T-helper 1 cell treated with Interleukin-12 subunit alpha and Interleukin-12 subunit beta and Interleukin-4 antibody, amounts not matched to agents 30 μg/mL and 1 μg/mL, for 36 hours (primary cell): ENCODE results near the gene CTDP1.

Experiments
- H3K27ac Mint-ChIP-seq: one replicate; pipeline ENCODE4 v1.8.0; 2021; ENCODE audit warnings: mild to moderate bottlenecking, mixed read lengths
- H3K27me3 Mint-ChIP-seq: one replicate; pipeline ENCODE4 v1.8.0; 2021; ENCODE audit warnings: low read depth, mixed read lengths
- H3K36me3 Mint-ChIP-seq: one replicate; pipeline ENCODE4 v1.8.0; 2021; ENCODE audit warnings: low read depth, mixed read lengths
- H3K4me1 Mint-ChIP-seq: one replicate; pipeline ENCODE4 v1.8.0; 2021; ENCODE audit warnings: low read depth, mixed read lengths
- H3K4me3 Mint-ChIP-seq: one replicate; pipeline ENCODE4 v1.8.0; 2021; ENCODE audit warnings: mild to moderate bottlenecking, moderate library complexity, mixed read lengths
- H3K9me3 Mint-ChIP-seq: one replicate; pipeline ENCODE4 v1.8.0; 2021; ENCODE audit warnings: mixed read lengths

CTDP1 gene

GRCh38 chr18:79679552-79680099, at the start of gene CTDP1:
Gene CTDP1, plus strand, starts transcription at chr18:79679803. Its CDS starts 145 bp downstream, at chr18:79679948.
- Mint-ChIP-seq H3K36me3 (peaks cover 25% of the 10 kb centered on the region), H3K4me3 (peak within 1 kb of the TSS; percentile 94), H3K9me3 (no peaks in the 10 kb centered on the region), H3K27ac (peak within 1 kb of the TSS; percentile 99), H3K4me1 (peaks cover 51% of the 10 kb centered on the region), H3K27me3 (no peaks in the 10 kb centered on the region)

GRCh38 chr18:79630281-79631095, 49.1 kb upstream of the CTDP1 start:
- Mint-ChIP-seq H3K4me1 (peaks cover 1% of the 10 kb centered on the region), H3K4me3 (no peak overlapping the region), H3K27me3 (no peaks in the 10 kb centered on the region), H3K27ac (peak overlapping the region; percentile 33), H3K9me3 (peaks cover 16% of the 10 kb centered on the region), H3K36me3 (peaks cover 2% of the 10 kb centered on the region)

- H3K27ac Mint-ChIP-seq, result peak overlapping the region; percentile 33
- H3K4me1 Mint-ChIP-seq, result no peaks in the 10 kb centered on the region
- peaks cover 19% of the 10 kb centered on the region for H3K9me3 Mint-ChIP-seq
- no peak overlapping the region for H3K4me3 Mint-ChIP-seq
- H3K36me3 Mint-ChIP-seq, result peaks cover 2% of the 10 kb centered on the region
- no peaks in the 10 kb centered on the region for H3K27me3 Mint-ChIP-seq
Measured at GRCh38 chr18:79631096-79631507, 48.5 kb upstream of the CTDP1 start.

GRCh38 chr18:79631761-79632446, 47.7 kb upstream of the CTDP1 start:
- Mint-ChIP-seq H3K4me3 (no peak overlapping the region), H3K4me1 (no peaks in the 10 kb centered on the region), H3K36me3 (peaks cover 2% of the 10 kb centered on the region), H3K27me3 (peaks cover under 1% of the 10 kb centered on the region), H3K27ac (no peak overlapping the region), H3K9me3 (peaks cover 19% of the 10 kb centered on the region)

GRCh38 chr18:79632765-79633164, 46.8 kb upstream of the CTDP1 start:
- no peaks in the 10 kb centered on the region for H3K4me1 Mint-ChIP-seq
- peaks cover 4% of the 10 kb centered on the region for H3K27me3 Mint-ChIP-seq
- peaks cover 2% of the 10 kb centered on the region for H3K36me3 Mint-ChIP-seq
- H3K27ac Mint-ChIP-seq, result no peak overlapping the region
- H3K9me3 Mint-ChIP-seq, result peaks cover 19% of the 10 kb centered on the region
- no peak overlapping the region for H3K4me3 Mint-ChIP-seq

- Mint-ChIP-seq H3K9me3 (peaks cover 19% of the 10 kb centered on the region), H3K27me3 (peaks cover 9% of the 10 kb centered on the region), H3K4me3 (no peak overlapping the region), H3K27ac (no peak overlapping the region), H3K36me3 (peaks cover 2% of the 10 kb centered on the region), H3K4me1 (no peaks in the 10 kb centered on the region)
Measured at GRCh38 chr18:79634186-79634585, 45.4 kb upstream of the CTDP1 start.

GRCh38 chr18:79634593-79635426, 44.8 kb upstream of the CTDP1 start:
- peaks cover 15% of the 10 kb centered on the region for H3K27me3 Mint-ChIP-seq
- H3K27ac Mint-ChIP-seq, result no peak overlapping the region
- H3K4me3 Mint-ChIP-seq, result no peak overlapping the region
- no peaks in the 10 kb centered on the region for H3K4me1 Mint-ChIP-seq
- peaks cover 19% of the 10 kb centered on the region for H3K9me3 Mint-ChIP-seq
- peaks cover 2% of the 10 kb centered on the region for H3K36me3 Mint-ChIP-seq

GRCh38 chr18:79635427-79635726, 44.2 kb upstream of the CTDP1 start:
- Mint-ChIP-seq H3K36me3 (peaks cover 2% of the 10 kb centered on the region), H3K4me1 (no peaks in the 10 kb centered on the region), H3K4me3 (no peak overlapping the region), H3K9me3 (peaks cover 19% of the 10 kb centered on the region), H3K27me3 (peaks cover 19% of the 10 kb centered on the region), H3K27ac (no peak overlapping the region)

GRCh38 chr18:79637181-79637920, 42.3 kb upstream of the CTDP1 start:
- peaks cover 2% of the 10 kb centered on the region for H3K36me3 Mint-ChIP-seq
- peaks cover 19% of the 10 kb centered on the region for H3K9me3 Mint-ChIP-seq
- no peak overlapping the region for H3K4me3 Mint-ChIP-seq
- no peak overlapping the region for H3K27ac Mint-ChIP-seq
- peaks cover 19% of the 10 kb centered on the region for H3K27me3 Mint-ChIP-seq
- no peaks in the 10 kb centered on the region for H3K4me1 Mint-ChIP-seq

- Mint-ChIP-seq H3K27ac (no peak overlapping the region), H3K4me3 (no peak overlapping the region), H3K27me3 (peaks cover 19% of the 10 kb centered on the region), H3K9me3 (peaks cover 19% of the 10 kb centered on the region), H3K4me1 (no peaks in the 10 kb centered on the region), H3K36me3 (peaks cover 2% of the 10 kb centered on the region)
Measured at GRCh38 chr18:79637921-79638909, 41.4 kb upstream of the CTDP1 start.

GRCh38 chr18:79639072-79639829, 40.4 kb upstream of the CTDP1 start:
- Mint-ChIP-seq H3K27me3 (peaks cover 19% of the 10 kb centered on the region), H3K27ac (no peak overlapping the region), H3K9me3 (peaks cover 14% of the 10 kb centered on the region), H3K4me1 (no peaks in the 10 kb centered on the region), H3K36me3 (peaks cover 2% of the 10 kb centered on the region), H3K4me3 (no peak overlapping the region)

- Mint-ChIP-seq H3K27me3 (peaks cover 19% of the 10 kb centered on the region), H3K4me3 (no peak overlapping the region), H3K36me3 (peaks cover 2% of the 10 kb centered on the region), H3K4me1 (no peaks in the 10 kb centered on the region), H3K9me3 (peaks cover 6% of the 10 kb centered on the region), H3K27ac (no peak overlapping the region)
Measured at GRCh38 chr18:79640064-79640672, 39.4 kb upstream of the CTDP1 start.
